HEK293 (cell line): ENCODE data around the gene MPV17L2.

Experiments used
- BCL11A ChIP-seq: fragments of 450-650 bp; formaldehyde crosslinking; IDR thresholded peaks from 2 replicates; pipeline ENCODE4 v1.5.1; 2016; ENCODE audit warnings: low read depth, missing biosample characterization, missing genetic modification characterization
- FEZF1 ChIP-seq: fragments of 450-650 bp; formaldehyde crosslinking; IDR thresholded peaks from 2 replicates; pipeline ENCODE4 v1.5.1; 2016; ENCODE audit warnings: missing biosample characterization, missing genetic modification characterization
- IKZF3 ChIP-seq: fragments of 450-650 bp; IDR thresholded peaks from 2 replicates; pipeline ENCODE4 v1.5.0; 2018; ENCODE audit warnings: missing biosample characterization, mild to moderate bottlenecking, missing genetic modification characterization, moderate library complexity
- KLF16 ChIP-seq: fragments of 450-650 bp; formaldehyde crosslinking; IDR thresholded peaks from 2 replicates; pipeline ENCODE4 v1.5.1; 2017; ENCODE audit warnings: missing biosample characterization, missing genetic modification characterization
- MEIS1 ChIP-seq: sonication (generic); formaldehyde crosslinking; IDR thresholded peaks from 2 replicates; pipeline ENCODE4 v1.8.1; 2022; ENCODE audit warnings: missing genetic modification reagents, mild to moderate bottlenecking, borderline replicate concordance
- SP2 ChIP-seq: fragments of 450-650 bp; formaldehyde crosslinking; IDR thresholded peaks from 2 replicates; pipeline ENCODE4 v1.5.1; 2016; ENCODE audit warnings: missing biosample characterization, missing genetic modification characterization
- YY1 ChIP-seq: fragments of 450-650 bp; formaldehyde crosslinking; IDR thresholded peaks from 2 replicates; pipeline ENCODE4 v1.5.1; 2018; ENCODE audit warnings: missing biosample characterization, missing genetic modification characterization
- ZBTB48 ChIP-seq: fragments of 450-650 bp; formaldehyde crosslinking; IDR thresholded peaks from 2 replicates; pipeline ENCODE4 v1.5.1; 2016; ENCODE audit warnings: missing biosample characterization, missing genetic modification characterization
- ZFP3 ChIP-seq: fragments of 450-650 bp; formaldehyde crosslinking; IDR thresholded peaks from 2 replicates; pipeline ENCODE4 v1.5.1; 2016; ENCODE audit warnings: low read depth, missing biosample characterization, missing genetic modification characterization
- ZIC2 ChIP-seq: fragments of 450-650 bp; formaldehyde crosslinking; IDR thresholded peaks from 2 replicates; pipeline ENCODE4 v1.5.1; 2016; ENCODE audit warnings: missing biosample characterization, missing genetic modification characterization
- ZNF10 ChIP-seq: fragments of 450-650 bp; formaldehyde crosslinking; IDR thresholded peaks from 2 replicates; pipeline ENCODE4 v1.5.1; 2017; ENCODE audit warnings: missing biosample characterization, missing genetic modification characterization
- ZNF19 ChIP-seq: fragments of 450-650 bp; formaldehyde crosslinking; IDR thresholded peaks from 2 replicates; pipeline ENCODE4; 2016; ENCODE audit warnings: missing biosample characterization, missing genetic modification characterization, low read depth
- ZNF23 ChIP-seq: fragments of 450-650 bp; formaldehyde crosslinking; IDR thresholded peaks from 2 replicates; pipeline ENCODE4 v1.5.1; 2016; ENCODE audit warnings: missing biosample characterization, missing genetic modification characterization, borderline replicate concordance
- ZNF302 ChIP-seq: fragments of 450-650 bp; formaldehyde crosslinking; IDR thresholded peaks from 2 replicates; pipeline ENCODE4 v1.5.1; 2016; ENCODE audit warnings: missing biosample characterization, missing genetic modification characterization, low read depth
- ZNF335 ChIP-seq: fragments of 450-650 bp; formaldehyde crosslinking; conservative IDR thresholded peaks from 2 replicates; pipeline ENCODE4 v1.5.1; 2016; ENCODE audit warnings: missing biosample characterization, missing genetic modification characterization
- ZNF354C ChIP-seq: fragments of 450-650 bp; formaldehyde crosslinking; IDR thresholded peaks from 2 replicates; pipeline ENCODE4 v1.5.1; 2016; ENCODE audit warnings: missing biosample characterization, missing genetic modification characterization, low read depth, borderline replicate concordance
- ZNF626 ChIP-seq: fragments of 450-650 bp; sonication (Bioruptor Pico); formaldehyde crosslinking; IDR thresholded peaks from 2 replicates; pipeline ENCODE4 v1.5.1; 2018; ENCODE audit warnings: missing biosample characterization, missing genetic modification characterization, inconsistent platforms
- ZNF654 ChIP-seq: fragments of 450-650 bp; formaldehyde crosslinking; IDR thresholded peaks from 2 replicates; pipeline ENCODE4 v1.5.1; 2016; ENCODE audit warnings: low read depth, missing biosample characterization, missing genetic modification characterization
- ZNF660 ChIP-seq: fragments of 450-650 bp; IDR thresholded peaks from 2 replicates; pipeline ENCODE4 v1.5.1; 2018; ENCODE audit warnings: missing biosample characterization, mild to moderate bottlenecking, missing genetic modification characterization
- ZNF785 ChIP-seq: fragments of 450-650 bp; formaldehyde crosslinking; IDR thresholded peaks from 2 replicates; pipeline ENCODE4 v1.5.1; 2016; ENCODE audit warnings: missing biosample characterization, missing genetic modification characterization
- ZNF792 ChIP-seq: fragments of 450-650 bp; formaldehyde crosslinking; IDR thresholded peaks from 2 replicates; pipeline ENCODE4 v1.5.1; 2016; ENCODE audit warnings: missing biosample characterization, missing genetic modification characterization
- ZNF843 ChIP-seq: fragments of 450-650 bp; formaldehyde crosslinking; IDR thresholded peaks from 2 replicates; pipeline ENCODE4 v1.5.1; 2016; ENCODE audit warnings: missing biosample characterization, missing genetic modification characterization
- ZSCAN16 ChIP-seq: fragments of 450-650 bp; formaldehyde crosslinking; IDR thresholded peaks from 2 replicates; pipeline ENCODE4 v1.5.1; 2016; ENCODE audit warnings: missing biosample characterization, missing genetic modification characterization
- ZXDB ChIP-seq: fragments of 450-650 bp; formaldehyde crosslinking; IDR thresholded peaks from 2 replicates; pipeline ENCODE4 v1.5.1; 2016; ENCODE audit warnings: missing biosample characterization, missing genetic modification characterization
- TF ChIP-seq, protein P1 (sequence below): fragments of 450-650 bp; formaldehyde crosslinking; IDR thresholded peaks from 2 replicates; pipeline ENCODE4 v1.5.1; 2017; ENCODE audit warnings: missing biosample characterization, mild to moderate bottlenecking, missing genetic modification characterization, moderate library complexity
- TF ChIP-seq, protein P2 (sequence below): fragments of 450-650 bp; formaldehyde crosslinking; IDR thresholded peaks from 2 replicates; pipeline ENCODE4 v1.5.1; 2016; ENCODE audit warnings: missing biosample characterization, missing genetic modification characterization
- TF ChIP-seq, protein P3 (sequence below): fragments of 450-650 bp; formaldehyde crosslinking; IDR thresholded peaks from 2 replicates; pipeline ENCODE4 v1.5.1; 2017; ENCODE audit warnings: missing biosample characterization, missing genetic modification characterization
- TF ChIP-seq, protein P4 (sequence below): fragments of 450-650 bp; formaldehyde crosslinking; IDR thresholded peaks from 2 replicates; pipeline ENCODE4 v1.5.1; 2016; ENCODE audit warnings: missing biosample characterization, missing genetic modification characterization
- TF ChIP-seq, protein P5 (sequence below): fragments of 450-650 bp; IDR thresholded peaks from 2 replicates; pipeline ENCODE4 v1.5.1; 2018; ENCODE audit warnings: missing biosample characterization, mild to moderate bottlenecking, missing genetic modification characterization
- TF ChIP-seq, protein P6 (sequence below): fragments of 450-650 bp; formaldehyde crosslinking; IDR thresholded peaks from 2 replicates; pipeline ENCODE4 v1.5.1; 2017; ENCODE audit warnings: missing biosample characterization, missing genetic modification characterization

MPV17L2 gene

DNA sequence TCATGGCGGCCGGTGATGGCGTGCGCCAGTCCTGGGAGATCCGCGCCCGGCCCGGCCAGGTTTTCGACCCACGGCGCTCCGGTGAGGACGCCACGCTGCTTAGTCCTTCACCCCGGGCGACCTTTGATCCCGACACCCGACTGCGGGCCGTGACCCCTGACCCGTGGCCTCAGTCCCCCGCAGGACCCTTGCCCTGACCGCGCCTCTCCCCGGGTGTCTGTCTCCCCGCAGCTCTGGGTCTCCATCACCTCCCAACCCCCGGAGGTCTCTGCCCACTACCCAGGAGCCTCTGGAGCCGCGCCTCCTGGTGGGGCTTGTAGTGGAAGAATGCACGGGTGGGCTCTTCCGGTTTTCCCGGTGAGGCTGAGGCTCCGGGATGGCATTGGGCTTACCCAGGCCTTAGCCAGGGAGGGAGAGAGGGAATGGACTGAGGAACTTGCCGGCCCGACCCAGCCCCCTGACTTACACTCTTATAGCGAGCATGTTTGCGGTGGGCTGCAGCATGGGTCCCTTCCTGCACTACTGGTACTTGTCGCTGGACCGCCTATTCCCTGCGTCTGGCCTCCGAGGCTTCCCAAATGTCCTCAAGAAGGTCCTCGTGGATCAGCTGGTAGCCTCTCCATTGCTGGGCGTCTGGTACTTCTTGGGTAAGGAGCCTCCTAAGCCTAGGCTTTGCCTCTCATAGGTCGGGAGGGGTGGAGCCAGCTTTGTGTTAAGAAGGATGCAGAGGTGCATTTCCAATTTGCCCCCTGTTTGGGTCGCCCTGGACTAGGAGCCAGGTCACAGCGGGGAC is 566 bp downstream of the MPV17L2 start (continued):
- peak; percentile 93 for TF ChIP-seq BCL11A (tag by site-specific recombination)
- peak; percentile 56; the same call in 1 of the 2 replicates for TF ChIP-seq ZNF335
- TF ChIP-seq, protein P1, sequence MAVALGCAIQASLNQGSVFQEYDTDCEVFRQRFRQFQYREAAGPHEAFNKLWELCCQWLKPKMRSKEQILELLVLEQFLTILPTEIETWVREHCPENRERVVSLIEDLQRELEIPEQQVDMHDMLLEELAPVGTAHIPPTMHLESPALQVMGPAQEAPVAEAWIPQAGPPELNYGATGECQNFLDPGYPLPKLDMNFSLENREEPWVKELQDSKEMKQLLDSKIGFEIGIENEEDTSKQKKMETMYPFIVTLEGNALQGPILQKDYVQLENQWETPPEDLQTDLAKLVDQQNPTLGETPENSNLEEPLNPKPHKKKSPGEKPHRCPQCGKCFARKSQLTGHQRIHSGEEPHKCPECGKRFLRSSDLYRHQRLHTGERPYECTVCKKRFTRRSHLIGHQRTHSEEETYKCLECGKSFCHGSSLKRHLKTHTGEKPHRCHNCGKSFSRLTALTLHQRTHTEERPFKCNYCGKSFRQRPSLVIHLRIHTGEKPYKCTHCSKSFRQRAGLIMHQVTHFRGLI: no peak
- TF ChIP-seq, protein P2, sequence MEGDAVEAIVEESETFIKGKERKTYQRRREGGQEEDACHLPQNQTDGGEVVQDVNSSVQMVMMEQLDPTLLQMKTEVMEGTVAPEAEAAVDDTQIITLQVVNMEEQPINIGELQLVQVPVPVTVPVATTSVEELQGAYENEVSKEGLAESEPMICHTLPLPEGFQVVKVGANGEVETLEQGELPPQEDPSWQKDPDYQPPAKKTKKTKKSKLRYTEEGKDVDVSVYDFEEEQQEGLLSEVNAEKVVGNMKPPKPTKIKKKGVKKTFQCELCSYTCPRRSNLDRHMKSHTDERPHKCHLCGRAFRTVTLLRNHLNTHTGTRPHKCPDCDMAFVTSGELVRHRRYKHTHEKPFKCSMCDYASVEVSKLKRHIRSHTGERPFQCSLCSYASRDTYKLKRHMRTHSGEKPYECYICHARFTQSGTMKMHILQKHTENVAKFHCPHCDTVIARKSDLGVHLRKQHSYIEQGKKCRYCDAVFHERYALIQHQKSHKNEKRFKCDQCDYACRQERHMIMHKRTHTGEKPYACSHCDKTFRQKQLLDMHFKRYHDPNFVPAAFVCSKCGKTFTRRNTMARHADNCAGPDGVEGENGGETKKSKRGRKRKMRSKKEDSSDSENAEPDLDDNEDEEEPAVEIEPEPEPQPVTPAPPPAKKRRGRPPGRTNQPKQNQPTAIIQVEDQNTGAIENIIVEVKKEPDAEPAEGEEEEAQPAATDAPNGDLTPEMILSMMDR (tag by site-specific recombination): 0 out of 2 replicates have a peak, but pooled peaks have one; percentile 29
- no peak for TF ChIP-seq ZNF19 (tag by site-specific recombination)
- TF ChIP-seq ZNF10 (tag by site-specific recombination): no peak; the same call in 1 of the 2 replicates
- TF ChIP-seq ZNF23 (tag by site-specific recombination): no peak
- TF ChIP-seq KLF16 (tag by site-specific recombination): peak; percentile 66; the same call in 1 of the 2 replicates
- TF ChIP-seq ZNF843 (tag by site-specific recombination): peak; percentile 30; the same call in 1 of the 2 replicates
- TF ChIP-seq YY1 (tag by site-specific recombination): peak; percentile 81; the same call in 1 of the 2 replicates
- TF ChIP-seq ZNF626 (tag by site-specific recombination): no peak
- no peak; the same call in 1 of the 2 replicates for TF ChIP-seq ZNF792 (tag by site-specific recombination)
- no peak for TF ChIP-seq IKZF3 (tag by site-specific recombination)
- TF ChIP-seq ZSCAN16 (tag by site-specific recombination): no peak
- TF ChIP-seq, protein P3, sequence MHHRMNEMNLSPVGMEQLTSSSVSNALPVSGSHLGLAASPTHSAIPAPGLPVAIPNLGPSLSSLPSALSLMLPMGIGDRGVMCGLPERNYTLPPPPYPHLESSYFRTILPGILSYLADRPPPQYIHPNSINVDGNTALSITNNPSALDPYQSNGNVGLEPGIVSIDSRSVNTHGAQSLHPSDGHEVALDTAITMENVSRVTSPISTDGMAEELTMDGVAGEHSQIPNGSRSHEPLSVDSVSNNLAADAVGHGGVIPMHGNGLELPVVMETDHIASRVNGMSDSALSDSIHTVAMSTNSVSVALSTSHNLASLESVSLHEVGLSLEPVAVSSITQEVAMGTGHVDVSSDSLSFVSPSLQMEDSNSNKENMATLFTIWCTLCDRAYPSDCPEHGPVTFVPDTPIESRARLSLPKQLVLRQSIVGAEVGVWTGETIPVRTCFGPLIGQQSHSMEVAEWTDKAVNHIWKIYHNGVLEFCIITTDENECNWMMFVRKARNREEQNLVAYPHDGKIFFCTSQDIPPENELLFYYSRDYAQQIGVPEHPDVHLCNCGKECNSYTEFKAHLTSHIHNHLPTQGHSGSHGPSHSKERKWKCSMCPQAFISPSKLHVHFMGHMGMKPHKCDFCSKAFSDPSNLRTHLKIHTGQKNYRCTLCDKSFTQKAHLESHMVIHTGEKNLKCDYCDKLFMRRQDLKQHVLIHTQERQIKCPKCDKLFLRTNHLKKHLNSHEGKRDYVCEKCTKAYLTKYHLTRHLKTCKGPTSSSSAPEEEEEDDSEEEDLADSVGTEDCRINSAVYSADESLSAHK: no peak
- TF ChIP-seq, protein P4, sequence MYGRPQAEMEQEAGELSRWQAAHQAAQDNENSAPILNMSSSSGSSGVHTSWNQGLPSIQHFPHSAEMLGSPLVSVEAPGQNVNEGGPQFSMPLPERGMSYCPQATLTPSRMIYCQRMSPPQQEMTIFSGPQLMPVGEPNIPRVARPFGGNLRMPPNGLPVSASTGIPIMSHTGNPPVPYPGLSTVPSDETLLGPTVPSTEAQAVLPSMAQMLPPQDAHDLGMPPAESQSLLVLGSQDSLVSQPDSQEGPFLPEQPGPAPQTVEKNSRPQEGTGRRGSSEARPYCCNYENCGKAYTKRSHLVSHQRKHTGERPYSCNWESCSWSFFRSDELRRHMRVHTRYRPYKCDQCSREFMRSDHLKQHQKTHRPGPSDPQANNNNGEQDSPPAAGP (tag by site-specific recombination): peak; percentile 53; the same call in 1 of the 2 replicates
- TF ChIP-seq ZNF354C: no peak
- no peak for TF ChIP-seq ZBTB48 (tag by site-specific recombination)
- no peak for TF ChIP-seq ZNF302 (tag by site-specific recombination)
- no peak for TF ChIP-seq ZNF654 (tag by site-specific recombination)
- no peak for TF ChIP-seq FEZF1 (tag by site-specific recombination)
- TF ChIP-seq ZNF785: no peak
- TF ChIP-seq ZNF660 (tag by site-specific recombination): no peak
- TF ChIP-seq ZXDB: 0 out of 2 replicates have a peak, but pooled peaks have one; percentile 43
- TF ChIP-seq MEIS1 (CRISPR knock-in tag): no peak
- TF ChIP-seq, protein P5, sequence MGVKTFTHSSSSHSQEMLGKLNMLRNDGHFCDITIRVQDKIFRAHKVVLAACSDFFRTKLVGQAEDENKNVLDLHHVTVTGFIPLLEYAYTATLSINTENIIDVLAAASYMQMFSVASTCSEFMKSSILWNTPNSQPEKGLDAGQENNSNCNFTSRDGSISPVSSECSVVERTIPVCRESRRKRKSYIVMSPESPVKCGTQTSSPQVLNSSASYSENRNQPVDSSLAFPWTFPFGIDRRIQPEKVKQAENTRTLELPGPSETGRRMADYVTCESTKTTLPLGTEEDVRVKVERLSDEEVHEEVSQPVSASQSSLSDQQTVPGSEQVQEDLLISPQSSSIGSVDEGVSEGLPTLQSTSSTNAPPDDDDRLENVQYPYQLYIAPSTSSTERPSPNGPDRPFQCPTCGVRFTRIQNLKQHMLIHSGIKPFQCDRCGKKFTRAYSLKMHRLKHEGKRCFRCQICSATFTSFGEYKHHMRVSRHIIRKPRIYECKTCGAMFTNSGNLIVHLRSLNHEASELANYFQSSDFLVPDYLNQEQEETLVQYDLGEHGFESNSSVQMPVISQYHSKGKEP (tag by site-specific recombination): no peak
- TF ChIP-seq ZIC2: peak; percentile 72
- TF ChIP-seq ZFP3 (tag by site-specific recombination): no peak
- TF ChIP-seq, protein P6, sequence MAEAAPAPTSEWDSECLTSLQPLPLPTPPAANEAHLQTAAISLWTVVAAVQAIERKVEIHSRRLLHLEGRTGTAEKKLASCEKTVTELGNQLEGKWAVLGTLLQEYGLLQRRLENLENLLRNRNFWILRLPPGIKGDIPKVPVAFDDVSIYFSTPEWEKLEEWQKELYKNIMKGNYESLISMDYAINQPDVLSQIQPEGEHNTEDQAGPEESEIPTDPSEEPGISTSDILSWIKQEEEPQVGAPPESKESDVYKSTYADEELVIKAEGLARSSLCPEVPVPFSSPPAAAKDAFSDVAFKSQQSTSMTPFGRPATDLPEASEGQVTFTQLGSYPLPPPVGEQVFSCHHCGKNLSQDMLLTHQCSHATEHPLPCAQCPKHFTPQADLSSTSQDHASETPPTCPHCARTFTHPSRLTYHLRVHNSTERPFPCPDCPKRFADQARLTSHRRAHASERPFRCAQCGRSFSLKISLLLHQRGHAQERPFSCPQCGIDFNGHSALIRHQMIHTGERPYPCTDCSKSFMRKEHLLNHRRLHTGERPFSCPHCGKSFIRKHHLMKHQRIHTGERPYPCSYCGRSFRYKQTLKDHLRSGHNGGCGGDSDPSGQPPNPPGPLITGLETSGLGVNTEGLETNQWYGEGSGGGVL (tag by site-specific recombination): no peak
- peak; percentile 5 for TF ChIP-seq SP2 (tag by site-specific recombination)
